Psoas muscle (tissue), 8 donors: ENCODE measurements around the gene TRIM10. TPM values are rescaled to one million over a fixed set of nuclear protein-coding genes. Genes with fewer than 3 reads are reported as not detected.
"Not testable (repeated sequence)": the region's sequence is repeated elsewhere in the genome, so short reads cannot be mapped to it uniquely, and the experiment has no call there.

Experiments used
- ATAC-seq, 4 donors: fragments of 200-7000 bp; cut with Tn5 transposase; one replicate each; pipeline ENCODE4 v1.9.1; 2020; ENCODE audit warnings: moderate library complexity in 3 of 4, mild to moderate bottlenecking in 2 of 4
- DNase-seq, 2 donors: peaks; one replicate each; pipeline ENCODE4 v3.0.0-alpha.2; 2020
- H3K27ac ChIP-seq: fragments of 200-600 bp; one replicate; pipeline ENCODE4 v1.8.0; 2022
- H3K27me3 ChIP-seq, 3 donors: fragments of 200-600 bp in 1 of 3; one replicate each; pipeline versions ENCODE4 v1.6.1 to v1.8.0; 2013 to 2022; ENCODE audit warnings: low read length in 2 of 3, mild to moderate bottlenecking in 2 of 3, moderate library complexity in 1 of 3; ENCODE audit not compliant: insufficient read depth in 3 of 3
- H3K36me3 ChIP-seq, 2 donors: fragments of 200-600 bp in 1 of 2; one replicate each; pipeline versions ENCODE4 v1.6.1 to v1.8.0; 2013 to 2022; ENCODE audit warnings: low read depth in 1 of 2, mild to moderate bottlenecking in 1 of 2, moderate library complexity in 1 of 2; ENCODE audit not compliant: insufficient read depth in 1 of 2
- H3K4me1 ChIP-seq: fragments of 200-600 bp; one replicate; pipeline ENCODE4 v1.8.0; 2022
- H3K4me3 ChIP-seq: fragments of 200-600 bp; one replicate; pipeline ENCODE4 v1.8.0; 2022; ENCODE audit warnings: mild to moderate bottlenecking
- H3K9me3 ChIP-seq: fragments of 200-600 bp; one replicate; pipeline ENCODE4 v1.8.0; 2022
- WGBS, 3 donors: extraction: QIAGEN DNeasy Blood & Tissue Kit; methylation state at CpG; one replicate each; pipeline versions ENCODE4 v1.1.6 to v1.1.7; 2013; 5-methylcytosine and 5-hydroxymethylcytosine counted together
- intact Hi-C, 2 donors: fragments of 100-400 bp; cut with DNase I; formaldehyde crosslinking; loops; one replicate each; pipeline versions ENCODE4 v1.11.0 to v1.14.2; 2022
- polyA plus RNA-seq, 3 donors: library from polyadenylated mRNA; stranded (reverse); fragments of 200-250 nt; gene quantifications; one replicate each; pipeline ENCODE4 v1.2.3, GENCODE V29; 2013
- total RNA-seq, 4 donors: library from RNA; stranded (reverse); fragmentation: NEBNext Ultra II Directional in 2 of 4; extraction: Animal tissue kit (Norgen Biotek cat#: 25700) in 2 of 4; gene quantifications; one replicate each; pipeline versions ENCODE4 v1.2.1 to v1.2.4, GENCODE V29; 2021 to 2023
- TF ChIP-seq, protein P1 (sequence below): fragments of 200-600 bp; IDR thresholded peaks from one replicate; pipeline ENCODE4 v1.8.0; 2022; ENCODE audit warnings: antibody characterized with exemption
- donor health status: healthy with polysubstance abuse.
- donor health status: DM: no; HTN: no; CAD: no; lungs with moderate emphysema.
- donor health status: Bipolar disorder and iron deficiency.
- donor health status: healthy.
- donor health status: DM: yes; HTN: yes; CAD: no.
- donor health status: DM: no; HTN: no; CAD: no.
- donor health status: DM: no; HTN: no; CAD: no.
- donor health status: DM: yes; HTN: yes; CAD: no.

TRIM10 gene
- total and polyA plus RNA-seq, 7 donors, result 0.10 TPM; not detected in 6

GRCh38 chr6:30142665-30143064, 18.3 kb downstream of the TRIM10 start:
- DNase-seq, result no peak
- 74 to 75% (median 74%) methylated on average over 3 of the region's 3 CpGs for WGBS, 3 donors

GRCh38 chr6:30140240-30140639, 20.8 kb downstream of the TRIM10 start:
- H3K36me3 ChIP-seq, H3K4me1 ChIP-seq, H3K9me3 ChIP-seq, H3K4me3 ChIP-seq, ATAC-seq, H3K27ac ChIP-seq, intact Hi-C loops, DNase-seq: not testable (repeated sequence)
- 74 to 82% (median 81%) methylated on average over 8 of the region's 8 CpGs for WGBS, 3 donors
- H3K27me3 ChIP-seq, result peaks cover 0 to 36% (median 0%) of the 10 kb centered on the region in 3 donors

More at GRCh38 chr6:30142665-30143064, 18.3 kb downstream of the TRIM10 start:
- H3K9me3 ChIP-seq, result no peaks in the 10 kb centered on the region
- H3K4me3 ChIP-seq, result no peak overlapping the region
- H3K4me1 ChIP-seq, result no peaks in the 10 kb centered on the region
- intact Hi-C loops, result no loop called here
- H3K36me3 ChIP-seq, result no peaks in the 10 kb centered on the region
- no peak overlapping the region for H3K27ac ChIP-seq
- peaks cover 0 to 38% (median 4%) of the 10 kb centered on the region in 3 donors for H3K27me3 ChIP-seq
- no peak for ATAC-seq
- TF ChIP-seq, protein P1, sequence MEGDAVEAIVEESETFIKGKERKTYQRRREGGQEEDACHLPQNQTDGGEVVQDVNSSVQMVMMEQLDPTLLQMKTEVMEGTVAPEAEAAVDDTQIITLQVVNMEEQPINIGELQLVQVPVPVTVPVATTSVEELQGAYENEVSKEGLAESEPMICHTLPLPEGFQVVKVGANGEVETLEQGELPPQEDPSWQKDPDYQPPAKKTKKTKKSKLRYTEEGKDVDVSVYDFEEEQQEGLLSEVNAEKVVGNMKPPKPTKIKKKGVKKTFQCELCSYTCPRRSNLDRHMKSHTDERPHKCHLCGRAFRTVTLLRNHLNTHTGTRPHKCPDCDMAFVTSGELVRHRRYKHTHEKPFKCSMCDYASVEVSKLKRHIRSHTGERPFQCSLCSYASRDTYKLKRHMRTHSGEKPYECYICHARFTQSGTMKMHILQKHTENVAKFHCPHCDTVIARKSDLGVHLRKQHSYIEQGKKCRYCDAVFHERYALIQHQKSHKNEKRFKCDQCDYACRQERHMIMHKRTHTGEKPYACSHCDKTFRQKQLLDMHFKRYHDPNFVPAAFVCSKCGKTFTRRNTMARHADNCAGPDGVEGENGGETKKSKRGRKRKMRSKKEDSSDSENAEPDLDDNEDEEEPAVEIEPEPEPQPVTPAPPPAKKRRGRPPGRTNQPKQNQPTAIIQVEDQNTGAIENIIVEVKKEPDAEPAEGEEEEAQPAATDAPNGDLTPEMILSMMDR, result no peak

DNA sequence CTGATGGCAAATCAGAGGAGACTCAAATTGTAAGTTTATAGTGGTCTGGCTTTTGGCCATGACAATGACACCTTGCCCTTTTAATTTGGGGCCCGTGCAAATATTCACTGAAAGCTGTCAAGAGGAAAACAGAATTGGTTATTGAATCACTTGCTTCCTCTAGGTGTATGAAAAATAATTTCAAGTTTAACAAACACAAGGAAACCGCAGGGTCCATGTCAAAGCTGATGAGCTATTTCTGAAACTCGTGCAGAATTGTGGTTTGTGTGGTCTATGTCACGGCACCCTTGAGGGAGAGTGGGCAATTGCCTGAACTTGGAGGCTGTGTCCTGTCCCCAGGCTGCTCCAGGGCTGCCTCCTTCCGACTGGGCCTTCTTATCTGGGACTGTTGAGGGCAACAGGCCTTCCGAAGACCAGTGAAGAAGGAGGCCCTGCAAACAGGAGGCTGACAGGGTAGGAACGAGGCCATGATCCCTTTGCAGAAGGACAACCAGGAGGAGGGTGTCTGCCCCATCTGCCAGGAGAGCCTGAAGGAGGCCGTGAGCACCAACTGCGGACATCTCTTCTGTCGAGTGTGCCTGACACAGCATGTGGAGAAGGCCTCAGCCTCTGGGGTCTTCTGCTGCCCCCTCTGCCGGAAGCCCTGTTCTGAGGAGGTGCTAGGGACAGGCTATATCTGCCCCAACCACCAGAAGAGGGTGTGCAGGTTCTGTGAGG, 24.3 kb downstream of the TRIM10 start:
- Histone ChIP-seq H3K9me3 (no peaks in the 10 kb centered on the region), H3K27ac (no peak overlapping the region), H3K4me3 (no peak overlapping the region), H3K36me3 (no peaks in the 10 kb centered on the region), H3K27me3 (peaks cover 0 to 34% (median 4%) of the 10 kb centered on the region in 3 donors), H3K4me1 (no peaks in the 10 kb centered on the region)
- TF ChIP-seq, protein P1, result no peak
- intact Hi-C loops, result loop anchor here in 1 of 2 donors (10.0 kb wide), 1 partner anchor 292 kb away; no protein-coding TSS in a partner anchor
- no peak for ATAC-seq
- no peak for DNase-seq
- 74 to 80% (median 76%) methylated on average over 11 of the region's 11 CpGs for whole genome bisulfite sequencing, 3 donors

DNA sequence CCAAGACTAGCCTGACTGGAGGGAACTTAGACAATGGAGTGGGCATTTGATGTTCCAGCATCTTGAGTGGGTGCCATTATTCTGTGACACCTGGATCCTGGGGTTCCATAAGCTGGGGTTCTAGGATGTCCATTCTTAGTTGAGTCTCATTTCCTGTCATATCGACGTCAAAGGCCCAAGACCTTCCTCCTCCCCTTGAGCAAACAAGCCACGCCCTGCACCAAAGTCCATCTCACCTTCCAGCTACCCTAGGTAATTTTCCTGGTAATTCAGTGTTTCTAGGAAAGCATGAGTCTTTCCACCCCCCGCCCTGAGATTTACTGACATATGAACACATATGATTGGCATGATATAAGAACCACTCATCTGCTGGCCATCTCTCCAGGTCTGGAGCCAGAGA, 25.3 kb downstream of the TRIM10 start, which contains the start of gene TRIM40:
Gene TRIM40, plus strand, starts transcription at position 384 of the 400 bp plus-strand sequence. CDS start 897 bp downstream, outside the sequence.
- 65 to 74% (median 71%) methylated on average over 4 of the region's 4 CpGs for WGBS, 3 donors
- DNase-seq (no peak), ATAC-seq (no peak)
- peaks cover 0 to 39% (median 4%) of the 10 kb centered on the region in 3 donors for H3K27me3 ChIP-seq
- intact Hi-C loops, result loop anchor here in 1 of 2 donors (10.0 kb wide), 1 partner anchor 291 kb away; no protein-coding TSS in a partner anchor
- no peaks in the 10 kb centered on the region for H3K4me1 ChIP-seq
- H3K27ac ChIP-seq, result no peak within 1 kb of the TSS
- H3K4me3 ChIP-seq, result no peak within 1 kb of the TSS
- no peaks in the 10 kb centered on the region for H3K36me3 ChIP-seq
- no peaks in the 10 kb centered on the region for H3K9me3 ChIP-seq
- TF ChIP-seq, protein P1, result no peak

DNA sequence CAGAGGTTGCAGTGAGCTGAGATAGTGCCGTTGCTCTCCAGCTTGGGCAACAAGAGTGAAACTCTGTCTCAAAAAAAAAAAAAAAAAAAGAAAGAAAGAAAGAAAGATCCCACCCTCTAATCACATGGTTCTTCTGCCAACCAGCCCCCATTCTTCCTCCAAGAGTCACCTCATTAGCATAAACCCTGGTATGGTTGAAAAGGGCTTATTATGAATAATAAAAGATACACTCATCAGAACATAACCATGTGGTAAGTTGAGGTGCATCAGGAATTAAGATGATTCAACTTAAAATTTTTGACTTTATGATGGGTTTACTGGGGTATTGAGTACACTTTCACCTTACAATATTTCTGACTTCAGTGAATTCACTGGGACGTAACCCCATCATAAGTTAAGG, 25.9 kb downstream of the TRIM10 start:
- ATAC-seq (no peak), DNase-seq (no peak)
- peaks cover 1 to 44% (median 4%) of the 10 kb centered on the region in 3 donors for H3K27me3 ChIP-seq
- WGBS, 3 donors, result 79 to 90% (median 85%) methylated on average over 2 of the region's 2 CpGs
- no peaks in the 10 kb centered on the region for H3K36me3 ChIP-seq
- H3K4me1 ChIP-seq, result no peaks in the 10 kb centered on the region
- no peak overlapping the region for H3K4me3 ChIP-seq
- no peak overlapping the region for H3K27ac ChIP-seq
- TF ChIP-seq, protein P1, result no peak
- intact Hi-C loops, result loop anchor here in 1 of 2 donors (10.0 kb wide), 1 partner anchor 290 kb away; no protein-coding TSS in a partner anchor
- no peaks in the 10 kb centered on the region for H3K9me3 ChIP-seq
